Measurements from ENCODE around the gene HSPB9.
"Not testable (repeated sequence)": the region's sequence is repeated elsewhere in the genome, so short reads cannot be mapped to it uniquely, and the experiment has no call there.

The HSPB9 gene

GRCh38 chr17:42138749-42139492 is 16.3 kb downstream of the HSPB9 start:
- no peak for TF ChIP-seq CTCF (IDR thresholded peaks at IDR 0.05; ENCODE audit: low read depth, low read length)
- DNase-seq (ENCODE audit: extremely low read depth, low read depth) = no peak

GRCh38 chr17:42140690-42141089 is 18.1 kb downstream of the HSPB9 start:
- not testable (repeated sequence) for DNase-seq (ENCODE audit: extremely low read depth, low read depth)

- no peak for TF ChIP-seq CTCF (IDR thresholded peaks at IDR 0.05; ENCODE audit: low read depth, low read length)
- no peak for DNase-seq (ENCODE audit: extremely low read depth, low read depth)
These were observed 18.8 kb downstream of the HSPB9 start for GRCh38 chr17:42141382-42141781.

- TF ChIP-seq CTCF (IDR thresholded peaks at IDR 0.05; ENCODE audit: low read depth, low read length) = no peak
- no peak for DNase-seq (ENCODE audit: extremely low read depth, low read depth)
These were observed 19.8 kb downstream of the HSPB9 start for GRCh38 chr17:42142371-42142896.

- DNase-seq (ENCODE audit: extremely low read depth, low read depth) = not testable (repeated sequence)
These were observed 20.5 kb downstream of the HSPB9 start for GRCh38 chr17:42143138-42143537.

- TF ChIP-seq CTCF (IDR thresholded peaks at IDR 0.05; ENCODE audit: low read depth, low read length) = no peak
- DNase-seq (ENCODE audit: extremely low read depth, low read depth) = no peak
These were observed 24.5 kb downstream of the HSPB9 start for GRCh38 chr17:42146911-42147607.

GRCh38 chr17:42153919-42154742 is 31.5 kb downstream of the HSPB9 start:
- TF ChIP-seq CTCF (IDR thresholded peaks at IDR 0.05; ENCODE audit: low read depth, low read length) = no peak
- DNase-seq (ENCODE audit: extremely low read depth, low read depth) = no peak

GRCh38 chr17:42155614-42156045 is 33.0 kb downstream of the HSPB9 start:
- no peak for DNase-seq (ENCODE audit: extremely low read depth, low read depth)
- TF ChIP-seq CTCF (IDR thresholded peaks at IDR 0.05; ENCODE audit: low read depth, low read length) = no peak

Data from AG09319 (cell line).